Thyroid gland (tissue), 4 donors: ENCODE data around the gene TTC3.

Source experiments
- CTCF ChIP-seq, 6 experiments: fragments of 200-600 bp in 3 of 6; fragments of 450-650 bp in 3 of 6; sonication (generic) in 3 of 6; IDR thresholded peaks; one replicate each; pipeline ENCODE4 v1.5.1; 2016 to 2019; ENCODE audit warnings: antibody characterized with exemption in 6 of 6, mild to moderate bottlenecking in 2 of 6, inconsistent platforms in 1 of 6, moderate library complexity in 1 of 6
- POLR2A ChIP-seq, 2 donors: fragments of 450-650 bp; IDR thresholded peaks; one replicate each; pipeline ENCODE4 v1.6.1; 2017; ENCODE audit warnings: antibody characterized with exemption in 2 of 2, mild to moderate bottlenecking in 2 of 2, moderate library complexity in 1 of 2

- TF ChIP-seq CTCF (IDR thresholded peaks at IDR 0.05) (no peak), POLR2A (IDR thresholded peaks at IDR 0.05) (no peak)
These were observed 158.6 kb downstream of the TTC3 start for GRCh38 chr21:37231671-37232070.
